Osteocyte (in vitro differentiated cells): ENCODE results near the gene PDE1C. TPM values are rescaled to one million over a fixed set of nuclear protein-coding genes. Genes with fewer than 3 reads are reported as not detected.
A peak's percentile ranks its signal among the peaks of the same experiment; 100 is the strongest.

Source experiments
- DNase-seq: peaks from one replicate; pipeline ENCODE4 v3.0.0; 2021; ENCODE audit warnings: mixed read lengths; ENCODE audit not compliant: unreplicated experiment; ENCODE audit errors: extremely low spot score
- H3K27ac Mint-ChIP-seq: one replicate; pipeline ENCODE4 v1.8.0; 2021; ENCODE audit warnings: mild to moderate bottlenecking, mixed read lengths; ENCODE audit not compliant: unreplicated experiment
- H3K27me3 Mint-ChIP-seq: one replicate; pipeline ENCODE4 v1.8.0; 2021; ENCODE audit warnings: mixed read lengths; ENCODE audit not compliant: unreplicated experiment
- H3K36me3 Mint-ChIP-seq: one replicate; pipeline ENCODE4 v1.8.0; 2021; ENCODE audit warnings: mixed read lengths; ENCODE audit not compliant: unreplicated experiment
- H3K4me1 Mint-ChIP-seq: one replicate; pipeline ENCODE4 v1.8.0; 2021; ENCODE audit warnings: mixed read lengths; ENCODE audit not compliant: unreplicated experiment
- H3K4me3 Mint-ChIP-seq: one replicate; pipeline ENCODE4 v1.8.0; 2021; ENCODE audit warnings: mild to moderate bottlenecking, moderate library complexity, mixed read lengths; ENCODE audit not compliant: unreplicated experiment
- H3K9me3 Mint-ChIP-seq: one replicate; pipeline ENCODE4 v1.8.0; 2021; ENCODE audit warnings: mixed read lengths; ENCODE audit not compliant: unreplicated experiment
- CTCF ChIP-seq: fragments of 200-600 bp; sonication (generic); IDR thresholded peaks from 2 replicates; pipeline ENCODE4 v1.5.0; 2021; ENCODE audit warnings: antibody characterized with exemption, mild to moderate bottlenecking, moderate library complexity
- total RNA-seq: library from RNA; stranded (reverse); gene quantifications from 2 replicates; pipeline ENCODE4 v1.2.1, GENCODE V29; 2021

The PDE1C gene
- total RNA-seq, 1 donor from 2014 or later = 187 TPM

GRCh38 chr7:31855530-31855929 lies 214.7 kb downstream of the PDE1C start:
- H3K27ac Mint-ChIP-seq = peak overlapping the region; percentile 12
- no peak for TF ChIP-seq CTCF
- no peak overlapping the region for H3K4me3 Mint-ChIP-seq
- H3K4me1 Mint-ChIP-seq = peaks cover 7% of the 10 kb centered on the region
- no peaks in the 10 kb centered on the region for H3K9me3 Mint-ChIP-seq
- peaks cover 28% of the 10 kb centered on the region for H3K36me3 Mint-ChIP-seq
- DNase-seq = no peak
- H3K27me3 Mint-ChIP-seq = no peaks in the 10 kb centered on the region

GRCh38 chr7:31853380-31853779 lies 216.8 kb downstream of the PDE1C start:
- no peak for DNase-seq
- no peak for TF ChIP-seq CTCF
- Mint-ChIP-seq H3K27ac (no peak overlapping the region), H3K36me3 (peaks cover 40% of the 10 kb centered on the region), H3K9me3 (no peaks in the 10 kb centered on the region), H3K4me1 (peaks cover 17% of the 10 kb centered on the region), H3K4me3 (no peak overlapping the region), H3K27me3 (no peaks in the 10 kb centered on the region)

GRCh38 chr7:31852462-31852861 lies 217.7 kb downstream of the PDE1C start:
- TF ChIP-seq CTCF = no peak

GRCh38 chr7:31851119-31851518 lies 219.1 kb downstream of the PDE1C start:
- no peaks in the 10 kb centered on the region for H3K27me3 Mint-ChIP-seq
- DNase-seq = no peak
- no peak overlapping the region for H3K4me3 Mint-ChIP-seq
- peaks cover 15% of the 10 kb centered on the region for H3K4me1 Mint-ChIP-seq
- H3K27ac Mint-ChIP-seq = no peak overlapping the region
- H3K36me3 Mint-ChIP-seq = peaks cover 40% of the 10 kb centered on the region
- TF ChIP-seq CTCF = no peak
- no peaks in the 10 kb centered on the region for H3K9me3 Mint-ChIP-seq

More at GRCh38 chr7:31852462-31852861, 217.7 kb downstream of the PDE1C start:
- Mint-ChIP-seq H3K4me1 (peaks cover 17% of the 10 kb centered on the region), H3K36me3 (peaks cover 36% of the 10 kb centered on the region), H3K9me3 (no peaks in the 10 kb centered on the region), H3K27ac (no peak overlapping the region), H3K4me3 (no peak overlapping the region), H3K27me3 (no peaks in the 10 kb centered on the region)
- DNase-seq = no peak

GRCh38 chr7:31850601-31851000 lies 219.6 kb downstream of the PDE1C start:
- Mint-ChIP-seq H3K27ac (peak overlapping the region; percentile 39), H3K9me3 (no peaks in the 10 kb centered on the region), H3K4me1 (peaks cover 12% of the 10 kb centered on the region), H3K4me3 (no peak overlapping the region), H3K27me3 (no peaks in the 10 kb centered on the region), H3K36me3 (peaks cover 39% of the 10 kb centered on the region)
- no peak for DNase-seq
- no peak for TF ChIP-seq CTCF
